Urothelium cell line (cell line): ENCODE measurements around the gene TPSB2.
A peak's percentile ranks its signal among the peaks of the same experiment; 100 is the strongest.
"Not testable (repeated sequence)": the region's sequence is repeated elsewhere in the genome, so short reads cannot be mapped to it uniquely, and the experiment has no call there.

Experiments
- DNase-seq: peaks from one replicate; pipeline ENCODE4 v3.0.0; 2011; ENCODE audit warnings: low spot score, mixed read lengths
- FAIRE-seq: peaks from 2 replicates; lab custom pipeline; 2011; peaks lifted over from hg19 to GRCh38; lab: Jason Lieb, UNC

Gene TPSB2

DNA sequence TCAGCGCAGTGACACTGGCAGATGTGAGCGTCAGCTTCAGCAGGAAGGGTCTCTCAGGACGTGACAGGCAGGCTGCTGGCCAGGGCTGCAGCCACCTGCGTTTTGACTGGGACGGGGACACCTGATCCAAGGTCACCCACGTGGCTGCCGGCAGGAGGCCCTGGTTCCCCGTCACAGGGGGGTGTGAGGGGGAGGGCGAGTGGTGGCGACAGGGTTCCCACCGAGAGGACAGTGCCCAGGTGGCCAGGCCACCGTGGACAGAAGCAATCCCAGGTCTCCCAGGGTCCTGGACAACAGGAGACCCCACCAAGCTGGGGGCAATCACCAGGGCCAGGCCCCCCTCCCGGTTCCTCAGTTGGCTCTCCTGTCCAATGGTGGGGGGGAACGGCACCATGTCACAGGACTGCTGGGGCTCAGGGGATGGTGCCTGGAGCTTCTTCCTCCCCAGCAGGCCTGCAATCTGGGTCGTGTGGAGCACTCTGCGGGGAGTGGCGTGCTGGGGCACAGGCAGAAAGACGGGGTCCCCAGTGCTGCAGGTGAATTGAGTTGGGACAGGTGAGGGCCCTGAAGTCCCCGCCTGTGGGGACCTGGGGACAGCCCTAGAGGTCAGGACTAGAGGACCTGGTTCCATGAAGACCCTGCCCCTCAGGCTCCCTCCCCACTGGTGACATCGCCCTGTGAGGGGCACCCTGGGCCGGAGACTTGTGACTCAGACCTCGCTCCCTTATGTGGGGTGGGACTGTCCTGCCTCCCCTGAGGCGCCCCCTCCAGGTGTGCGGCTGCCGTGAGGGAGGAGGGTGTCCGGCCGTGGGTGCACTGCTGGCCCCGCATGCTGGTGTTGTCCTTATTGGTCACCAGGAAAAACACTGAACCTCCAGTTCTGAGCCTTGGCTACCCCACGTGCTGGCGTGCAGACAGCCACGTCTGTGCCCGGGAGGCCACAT is 14.2 kb upstream of the TPSB2 start:
- FAIRE-seq, DNase-seq: not testable (repeated sequence)

GRCh38 chr16:1243363-1243762 is 13.4 kb upstream of the TPSB2 start:
- DNase-seq, FAIRE-seq: not testable (repeated sequence)

DNA sequence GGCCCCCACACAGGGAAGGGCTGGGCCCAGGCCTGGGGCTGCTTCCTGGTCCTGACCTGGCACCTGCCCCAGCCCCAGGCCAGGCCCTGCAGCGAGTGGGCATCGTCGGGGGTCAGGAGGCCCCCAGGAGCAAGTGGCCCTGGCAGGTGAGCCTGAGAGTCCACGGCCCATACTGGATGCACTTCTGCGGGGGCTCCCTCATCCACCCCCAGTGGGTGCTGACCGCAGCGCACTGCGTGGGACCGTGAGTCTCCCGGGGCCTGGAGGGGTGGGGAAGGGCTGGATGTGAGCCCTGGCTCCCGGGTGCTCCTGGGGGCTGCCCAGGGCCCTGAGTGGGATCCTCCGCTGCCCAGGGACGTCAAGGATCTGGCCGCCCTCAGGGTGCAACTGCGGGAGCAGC is 11.1 kb upstream of the TPSB2 start:
- not testable (repeated sequence) for DNase-seq, FAIRE-seq

GRCh38 chr16:1240436-1240835 is 10.5 kb upstream of the TPSB2 start, which contains the start of gene TPSAB1:
Gene TPSAB1 (plus strand): TSS chr16:1240705. CDS start chr16:1240939, 234 bp downstream.
- not testable (repeated sequence) for FAIRE-seq, DNase-seq

DNA sequence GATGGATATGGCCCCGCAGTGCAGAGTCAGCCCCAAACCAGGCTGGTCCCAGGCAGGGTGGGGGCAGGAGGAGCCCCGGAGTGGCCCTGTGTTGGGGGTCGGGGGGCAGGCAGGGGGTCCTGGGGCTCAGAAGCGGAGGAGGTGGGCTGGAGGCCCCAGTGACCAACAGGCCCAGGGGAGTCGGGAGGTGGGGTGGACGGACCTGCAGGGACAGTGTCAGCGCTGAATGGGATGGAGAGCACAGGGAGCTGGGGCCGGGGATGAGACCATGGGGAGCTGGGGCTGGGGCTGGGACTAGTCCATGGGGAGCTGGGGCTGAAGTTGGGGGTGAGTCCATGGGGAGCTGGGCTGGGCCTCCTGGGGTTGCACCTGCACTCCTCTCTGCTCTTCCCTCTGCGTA is 9.6 kb upstream of the TPSB2 start:
- DNase-seq, FAIRE-seq: not testable (repeated sequence)

GRCh38 chr16:1238909-1239308 is 8.9 kb upstream of the TPSB2 start:
- not testable (repeated sequence) for DNase-seq, FAIRE-seq

- DNase-seq: no peak
- FAIRE-seq: peak; percentile 96
Observed at GRCh38 chr16:1237990-1238389, 8.0 kb upstream of the TPSB2 start.

DNA sequence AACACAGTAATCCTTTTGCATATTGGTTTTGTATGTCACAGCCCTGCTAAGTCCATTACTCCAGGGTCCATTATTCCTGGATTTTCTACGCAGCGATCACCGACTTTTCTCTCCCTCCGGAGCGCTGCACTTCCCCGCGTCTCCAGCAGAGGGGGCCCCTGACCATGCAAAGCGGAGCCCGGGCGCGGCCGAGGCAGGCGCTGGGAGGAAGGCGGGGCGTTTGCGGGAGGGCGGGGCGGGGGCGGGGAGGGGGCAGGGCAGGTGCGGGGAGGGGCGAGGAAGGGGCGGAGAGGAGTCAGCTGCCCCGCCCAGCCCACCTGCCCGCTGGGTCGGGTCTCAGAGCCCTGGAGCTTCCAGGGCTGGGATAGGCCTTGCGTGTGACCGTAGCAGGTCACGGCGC is 6.7 kb upstream of the TPSB2 start:
- not testable (repeated sequence) for DNase-seq, FAIRE-seq

DNA sequence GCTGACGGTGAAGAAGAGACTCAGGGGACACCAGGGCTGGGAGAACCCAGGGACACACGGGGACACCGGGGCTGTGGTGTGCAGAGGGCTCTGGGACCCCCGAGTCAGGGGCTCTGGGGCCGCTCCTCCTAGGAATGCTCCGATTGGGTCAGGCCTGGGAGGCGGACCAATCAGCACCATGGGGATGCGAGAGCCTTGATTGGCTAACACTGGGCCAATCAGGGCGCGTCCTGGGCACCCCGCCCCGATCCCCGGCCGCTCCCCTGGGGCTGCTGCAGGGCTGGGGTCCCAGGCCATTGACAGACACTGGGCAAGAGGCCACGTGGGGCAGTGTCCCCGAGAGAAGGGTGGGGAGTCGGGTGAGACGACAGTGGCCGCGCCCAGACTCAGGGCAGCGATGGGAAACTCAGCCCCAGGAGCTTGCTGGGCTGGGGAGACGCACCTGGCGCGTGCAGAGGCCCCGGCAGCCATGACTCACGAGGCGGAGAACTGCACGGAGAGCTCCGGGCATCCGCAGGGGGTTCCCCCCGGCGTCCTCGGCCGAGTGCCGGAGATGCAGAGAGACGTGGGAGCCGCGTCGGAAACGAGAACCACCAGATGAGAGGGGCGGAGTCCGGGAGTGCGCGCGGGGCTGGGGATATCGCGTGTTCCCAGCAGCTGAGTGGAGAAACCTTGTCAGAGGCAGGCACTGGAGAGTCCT is 2.2 kb upstream of the TPSB2 start:
- DNase-seq: not testable (repeated sequence)
- peak; percentile 84 for FAIRE-seq

- DNase-seq, FAIRE-seq: not testable (repeated sequence)
Observed at GRCh38 chr16:1231301-1231700, 1.3 kb upstream of the TPSB2 start.

DNA sequence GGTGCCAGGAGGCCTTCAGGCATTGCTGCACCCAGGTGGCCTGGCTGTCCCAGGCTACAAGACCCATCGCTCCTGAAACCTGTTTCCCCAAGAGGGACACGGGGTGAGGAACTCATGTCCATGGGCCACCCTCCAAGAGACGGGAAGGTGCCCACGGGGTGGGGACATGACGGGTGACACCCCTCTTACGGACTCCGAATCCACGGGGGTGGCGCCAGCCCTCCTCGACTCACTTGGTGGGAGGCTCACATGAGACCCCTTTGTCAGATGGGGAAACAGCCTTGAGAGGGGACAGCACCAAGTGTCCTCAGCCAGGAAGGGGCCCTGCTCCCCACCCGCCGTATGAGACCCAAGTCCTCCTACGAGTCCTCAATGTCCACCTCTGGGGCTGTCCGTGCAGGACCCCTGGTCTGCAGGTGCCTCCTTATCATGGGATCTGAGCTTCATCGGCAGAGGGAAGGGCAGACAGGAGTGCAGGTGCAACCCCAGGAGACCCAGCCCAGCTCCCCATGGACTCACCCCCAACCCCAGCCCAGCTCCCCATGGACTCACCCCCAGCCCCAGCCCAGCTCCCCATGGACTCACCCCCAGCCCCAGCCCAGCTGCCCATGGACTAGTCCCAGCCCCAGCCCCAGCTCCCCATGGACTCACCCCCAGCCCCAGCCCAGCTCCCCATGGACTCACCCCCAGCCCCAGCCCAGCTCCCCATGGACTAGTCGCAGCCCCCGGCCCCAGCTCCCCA is 658 bp upstream of the TPSB2 start:
- not testable (repeated sequence) for DNase-seq, FAIRE-seq

DNA sequence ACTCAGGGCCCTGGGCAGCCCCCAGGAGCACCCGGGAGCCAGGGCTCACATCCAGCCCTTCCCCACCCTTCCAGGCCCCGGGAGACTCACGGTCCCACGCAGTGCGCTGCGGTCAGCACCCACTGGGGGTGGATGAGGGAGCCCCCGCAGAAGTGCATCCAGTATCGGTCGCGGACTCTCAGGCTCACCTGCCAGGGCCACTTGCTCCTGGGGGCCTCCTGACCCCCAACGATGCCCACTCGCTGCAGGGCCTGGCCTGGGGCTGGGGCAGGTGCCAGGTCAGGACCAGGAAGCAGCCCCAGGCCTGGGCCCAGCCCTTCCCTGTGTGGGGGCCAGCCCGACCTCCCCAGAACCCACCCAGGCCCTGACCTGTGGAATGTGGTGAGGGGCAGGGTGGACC is 508 bp downstream of the TPSB2 start:
- DNase-seq, FAIRE-seq: not testable (repeated sequence)

DNA sequence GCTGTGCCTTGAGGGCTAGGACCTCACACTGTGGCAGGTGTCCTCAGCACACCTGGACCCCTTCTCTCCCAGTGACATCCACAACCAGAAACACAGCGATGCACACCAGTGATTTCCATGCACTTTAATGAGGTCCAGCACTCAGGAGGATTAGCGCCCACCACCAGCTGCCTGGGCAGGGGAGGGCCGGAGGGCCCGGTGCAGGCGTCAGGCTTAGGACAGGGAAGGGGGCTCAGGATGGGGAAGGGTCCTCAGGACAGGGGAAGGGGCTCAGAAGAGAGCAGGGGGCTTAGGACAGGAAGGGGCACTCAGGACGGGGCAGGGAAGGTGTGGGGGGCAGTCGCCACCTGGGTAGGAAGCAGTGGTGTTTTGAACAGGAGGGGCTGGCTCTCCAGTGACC is 1.8 kb downstream of the TPSB2 start:
- DNase-seq: not testable (repeated sequence)
- FAIRE-seq: peak; percentile 93

DNA sequence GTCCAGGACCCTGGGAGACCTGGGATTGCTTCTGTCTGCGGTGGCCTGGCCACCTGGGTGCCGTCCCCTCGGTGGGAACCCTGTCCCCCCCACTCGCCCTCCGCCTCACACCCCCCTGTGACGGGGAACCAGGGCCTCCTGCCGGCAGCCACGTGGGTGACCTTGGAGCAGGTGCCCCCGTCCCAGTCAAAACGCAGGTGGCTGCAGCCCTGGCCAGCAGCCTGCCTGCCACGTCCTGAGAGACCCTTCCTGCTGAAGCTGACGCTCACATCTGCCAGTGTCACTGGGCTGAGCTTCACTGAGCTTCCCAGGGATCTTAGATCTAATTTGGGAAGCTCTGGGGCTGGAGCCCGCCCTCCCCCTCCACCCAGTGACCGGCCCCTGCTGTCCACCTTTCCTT is 3.3 kb downstream of the TPSB2 start:
- DNase-seq, FAIRE-seq: not testable (repeated sequence)

DNA sequence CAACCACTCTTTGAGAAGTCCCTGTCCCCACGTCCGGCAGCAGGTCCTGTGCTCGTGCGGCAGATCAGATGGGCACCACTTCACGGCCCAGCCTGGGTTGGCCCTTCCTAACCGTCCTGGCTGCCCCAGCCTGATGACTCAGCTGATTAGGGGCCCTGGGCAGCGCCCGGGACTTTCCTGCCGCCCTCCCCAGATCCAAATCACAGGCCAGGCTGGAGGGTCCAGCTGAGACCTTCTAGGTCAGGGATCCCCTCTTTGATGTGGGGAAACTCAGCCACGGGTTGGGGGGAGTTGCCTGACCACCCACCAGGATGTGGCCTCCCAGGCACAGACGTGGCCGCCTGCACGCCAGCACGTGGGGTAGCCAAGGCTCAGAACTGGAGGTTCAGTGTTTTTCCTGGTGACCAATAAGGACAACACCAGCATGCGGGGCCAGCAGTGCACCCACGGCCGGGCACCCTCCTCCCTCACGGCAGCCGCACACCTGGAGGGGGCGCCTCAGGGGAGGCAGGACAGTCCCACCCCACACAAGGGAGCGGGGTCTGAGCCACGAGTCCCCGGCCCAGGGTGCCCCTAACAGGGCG is 4.2 kb downstream of the TPSB2 start:
- FAIRE-seq: peak; percentile 97
- not testable (repeated sequence) for DNase-seq

GRCh38 chr16:1225051-1225451 is 4.9 kb downstream of the TPSB2 start, which contains the start of gene TPSG1:
Gene TPSG1 (minus strand): TSS chr16:1225268. CDS start chr16:1225252, 16 bp downstream.
- FAIRE-seq (no peak), DNase-seq (no peak)

GRCh38 chr16:1224558-1224957 is 5.4 kb downstream of the TPSB2 start:
- FAIRE-seq: no peak
- DNase-seq: no peak

- no peak for DNase-seq
- FAIRE-seq: no peak
Observed at GRCh38 chr16:1223355-1224214, 6.4 kb downstream of the TPSB2 start.
